HEK293 (cell line): ENCODE data around the gene PRKG2.
"Not testable (repeated sequence)": the region's sequence is repeated elsewhere in the genome, so short reads cannot be mapped to it uniquely, and the experiment has no call there.

Experiments used
- CTCF ChIA-PET: fragments of 350-600 bp; formaldehyde crosslinking; extraction: SDS; loops from one replicate; lab custom pipeline; 2021; ENCODE audit warnings: antibody characterized with exemption; lab: Yijun Ruan, JAX
- POLR2A ChIA-PET: fragments of 300-600 bp; formaldehyde crosslinking; extraction: SDS; loops from one replicate; lab custom pipeline; 2020; ENCODE audit warnings: antibody characterized with exemption, inconsistent platforms; lab: Yijun Ruan, JAX
- H3K27ac ChIP-seq: fragments of 200-500 bp; sonication (Bioruptor generic); 2 replicates; pipeline ENCODE4 v1.5.1; 2014; ENCODE audit warnings: low read depth, low read length, control low read depth, inconsistent platforms; ENCODE audit errors: extremely low read depth
- H3K36me3 ChIP-seq, 2 experiments: fragments of 200-500 bp in 1 of 2; sonication (Bioruptor generic) in 1 of 2; 1 replicate in 1 of 2; 2 replicates in 1 of 2; pipeline ENCODE4 v1.5.1; 2014 to 2017; ENCODE audit warnings: inconsistent platforms in 2 of 2, low read length in 2 of 2; ENCODE audit not compliant: control insufficient read depth in 2 of 2, insufficient read depth in 1 of 2
- H3K4me1 ChIP-seq: fragments of 200-500 bp; sonication (Bioruptor generic); 2 replicates; pipeline ENCODE4 v1.5.1; 2014; ENCODE audit warnings: mild to moderate bottlenecking, low read length, inconsistent platforms; ENCODE audit not compliant: control insufficient read depth, insufficient read depth
- H3K4me3 ChIP-seq: 2 replicates; pipeline ENCODE4 v1.5.1; 2011; ENCODE audit warnings: low read depth, mild to moderate bottlenecking, control low read depth, low read length, moderate library complexity
- H3K9me3 ChIP-seq: fragments of 200-500 bp; sonication (Bioruptor generic); 2 replicates; pipeline ENCODE4 v1.5.1; 2014; ENCODE audit warnings: low read depth, low read length, inconsistent platforms; ENCODE audit not compliant: control insufficient read depth, insufficient read depth
- AEBP2 ChIP-seq: fragments of 450-650 bp; formaldehyde crosslinking; IDR thresholded peaks from 2 replicates; pipeline ENCODE4 v1.5.1; 2016; ENCODE audit warnings: missing biosample characterization, missing genetic modification characterization, borderline replicate concordance
- KLF8 ChIP-seq: fragments of 450-650 bp; formaldehyde crosslinking; IDR thresholded peaks from 2 replicates; pipeline ENCODE4 v1.5.1; 2016; ENCODE audit warnings: missing biosample characterization, missing genetic modification characterization
- ZBTB21 ChIP-seq: fragments of 450-650 bp; formaldehyde crosslinking; IDR thresholded peaks from 2 replicates; pipeline ENCODE4 v1.5.1; 2017; ENCODE audit warnings: missing biosample characterization, missing genetic modification characterization
- ZBTB49 ChIP-seq: fragments of 450-650 bp; formaldehyde crosslinking; IDR thresholded peaks from 2 replicates; pipeline ENCODE4 v1.5.1; 2016; ENCODE audit warnings: missing biosample characterization, missing genetic modification characterization, low read depth
- ZNF121 ChIP-seq: fragments of 450-650 bp; formaldehyde crosslinking; IDR thresholded peaks from 2 replicates; pipeline ENCODE4 v1.5.1; 2016; ENCODE audit warnings: missing biosample characterization, missing genetic modification characterization
- ZNF211 ChIP-seq: fragments of 450-650 bp; formaldehyde crosslinking; IDR thresholded peaks from 2 replicates; pipeline ENCODE4 v1.5.1; 2016; ENCODE audit warnings: low read depth, missing biosample characterization, missing genetic modification characterization
- ZNF404 ChIP-seq: fragments of 450-650 bp; formaldehyde crosslinking; IDR thresholded peaks from 2 replicates; pipeline ENCODE4 v1.5.1; 2017; ENCODE audit warnings: missing biosample characterization, missing genetic modification characterization
- ZNF571 ChIP-seq: fragments of 450-650 bp; formaldehyde crosslinking; IDR thresholded peaks from 2 replicates; pipeline ENCODE4 v1.5.0; 2017; ENCODE audit warnings: missing biosample characterization, missing genetic modification characterization
- ZNF704 ChIP-seq: fragments of 450-650 bp; formaldehyde crosslinking; IDR thresholded peaks from 2 replicates; pipeline ENCODE4 v1.5.1; 2016; ENCODE audit warnings: missing biosample characterization, missing genetic modification characterization
- ZNF791 ChIP-seq: fragments of 450-650 bp; formaldehyde crosslinking; IDR thresholded peaks from 2 replicates; pipeline ENCODE4 v1.5.1; 2016; ENCODE audit warnings: missing biosample characterization, missing genetic modification characterization

PRKG2 gene

GRCh38 chr4:81225252-81225651, 10.2 kb upstream of the PRKG2 start:
- no peak for TF ChIP-seq AEBP2 (tag by site-specific recombination)
- Histone ChIP-seq H3K9me3 (no peaks in the 10 kb centered on the region), H3K27ac (no peak overlapping the region), H3K4me1 (no peaks in the 10 kb centered on the region), H3K4me3 (no peak overlapping the region), H3K36me3 (no peaks in the 10 kb centered on the region)
- CTCF ChIA-PET = no interaction called here
- POLR2A ChIA-PET = no interaction called here

GRCh38 chr4:81222082-81222472, 7.1 kb upstream of the PRKG2 start:
- POLR2A ChIA-PET, H3K9me3 ChIP-seq, H3K4me1 ChIP-seq, H3K4me3 ChIP-seq, H3K27ac ChIP-seq, H3K36me3 ChIP-seq, CTCF ChIA-PET: not testable (repeated sequence)

- H3K27ac ChIP-seq = no peak overlapping the region
- POLR2A ChIA-PET = no interaction called here
Measured at GRCh38 chr4:81221303-81222081, 6.5 kb upstream of the PRKG2 start.

GRCh38 chr4:81220271-81220670, 5.2 kb upstream of the PRKG2 start:
- H3K9me3 ChIP-seq = no peaks in the 10 kb centered on the region
- no peak for TF ChIP-seq ZNF211 (tag by site-specific recombination)
- no peak for TF ChIP-seq ZNF404
- TF ChIP-seq ZNF121 = no peak
- TF ChIP-seq ZNF791 (tag by site-specific recombination) = no peak
- TF ChIP-seq ZBTB21 (tag by site-specific recombination) = no peak
- no peak for TF ChIP-seq ZNF704 (tag by site-specific recombination)
- TF ChIP-seq KLF8 (tag by site-specific recombination) = no peak
- TF ChIP-seq, all 188 proteins: peak for 0
- Histone ChIP-seq H3K27ac (no peak overlapping the region), H3K36me3 (no peaks in the 10 kb centered on the region), H3K4me3 (no peak overlapping the region), H3K4me1 (no peaks in the 10 kb centered on the region)
- ChIA-PET CTCF (no interaction called here), POLR2A (no interaction called here)

More at GRCh38 chr4:81221303-81222081, 6.5 kb upstream of the PRKG2 start:
- CTCF ChIA-PET = no interaction called here
- TF ChIP-seq ZBTB49 (tag by site-specific recombination) (no peak), ZNF571 (no peak)
- Histone ChIP-seq H3K36me3 (no peaks in the 10 kb centered on the region), H3K4me1 (no peaks in the 10 kb centered on the region), H3K9me3 (no peaks in the 10 kb centered on the region), H3K4me3 (no peak overlapping the region)
